Large intestine (tissue), 12 donors: ENCODE data around the gene PCDHGA10. TPM values are rescaled to one million over a fixed set of nuclear protein-coding genes. Genes with fewer than 3 reads are reported as not detected.

Experiments
- DNase-seq, 2 donors: peaks; one replicate each; pipeline versions ENCODE4 v3.0.0 to v3.0.0-alpha.2; 2013
- H3K27ac ChIP-seq: one replicate; pipeline ENCODE4 v1.5.1; 2013; ENCODE audit warnings: low read length
- H3K27me3 ChIP-seq: 2 replicates; pipeline ENCODE4 v1.6.1; 2013; ENCODE audit warnings: low read length; ENCODE audit not compliant: control insufficient read depth, insufficient read depth
- H3K36me3 ChIP-seq: 2 replicates; pipeline ENCODE4 v1.6.1; 2013; ENCODE audit warnings: low read length; ENCODE audit not compliant: control insufficient read depth, insufficient read depth
- H3K4me1 ChIP-seq: one replicate; pipeline ENCODE4 v1.6.1; 2013; ENCODE audit warnings: low read length; ENCODE audit not compliant: control insufficient read depth, insufficient read depth
- H3K4me3 ChIP-seq: one replicate; pipeline ENCODE4 v1.5.1; 2013; ENCODE audit warnings: low read length
- H3K9me3 ChIP-seq: one replicate; pipeline ENCODE4 v1.6.1; 2013; ENCODE audit warnings: mild to moderate bottlenecking, low read depth, low read length, moderate library complexity; ENCODE audit not compliant: control insufficient read depth
- WGBS: methylation state at CpG from one replicate; pipeline ENCODE4 v1.1.5; 2013; ENCODE audit warnings: low lambda C conversion rate; ENCODE audit not compliant: insufficient coverage; 5-methylcytosine and 5-hydroxymethylcytosine counted together
- long read RNA-seq, 11 donors: transcript quantifications; one replicate each; lab custom pipeline, GENCODE V29; 2026
- polyA plus RNA-seq: library from polyadenylated mRNA; unstranded; fragments of 120-200 nt; gene quantifications from one replicate; pipeline ENCODE4 v1.2.1, GENCODE V29; 2013

PCDHGA10 gene
- polyA plus RNA-seq = 2.1 TPM
- long read RNA-seq, donor 1, full-length matches to known transcripts = 3 of 3 reads
- long read RNA-seq, donor 1, partial matches to known transcripts = 0 of 3 reads
- long read RNA-seq, donor 1, other reads (novel, unspliced or antisense) = 0 of 3 reads
- long read RNA-seq, donor 2, full-length matches to known transcripts = 3 of 3 reads
- long read RNA-seq, donor 2, partial matches to known transcripts = 0 of 3 reads
- long read RNA-seq, donor 2, other reads (novel, unspliced or antisense) = 0 of 3 reads
- long read RNA-seq, donor 3, full-length matches to known transcripts = 7 of 7 reads
- long read RNA-seq, donor 3, partial matches to known transcripts = 0 of 7 reads
- long read RNA-seq, donor 3, other reads (novel, unspliced or antisense) = 0 of 7 reads
- long read RNA-seq, donor 4 = 0 reads
- long read RNA-seq, donor 5 = 0 reads
- long read RNA-seq, donor 6, full-length matches to known transcripts = 1 of 1 reads
- long read RNA-seq, donor 6, partial matches to known transcripts = 0 of 1 reads
- long read RNA-seq, donor 6, other reads (novel, unspliced or antisense) = 0 of 1 reads
- long read RNA-seq, donor 7, full-length matches to known transcripts = 1 of 1 reads
- long read RNA-seq, donor 7, partial matches to known transcripts = 0 of 1 reads
- long read RNA-seq, donor 7, other reads (novel, unspliced or antisense) = 0 of 1 reads
- long read RNA-seq, donor 8, full-length matches to known transcripts = 3 of 3 reads
- long read RNA-seq, donor 8, partial matches to known transcripts = 0 of 3 reads
- long read RNA-seq, donor 8, other reads (novel, unspliced or antisense) = 0 of 3 reads
- long read RNA-seq, donor 9 = 0 reads
- long read RNA-seq, donor 10, full-length matches to known transcripts = 4 of 4 reads
- long read RNA-seq, donor 10, partial matches to known transcripts = 0 of 4 reads
- long read RNA-seq, donor 10, other reads (novel, unspliced or antisense) = 0 of 4 reads
- long read RNA-seq, donor 11, full-length matches to known transcripts = 1 of 1 reads
- long read RNA-seq, donor 11, partial matches to known transcripts = 0 of 1 reads
- long read RNA-seq, donor 11, other reads (novel, unspliced or antisense) = 0 of 1 reads

DNA sequence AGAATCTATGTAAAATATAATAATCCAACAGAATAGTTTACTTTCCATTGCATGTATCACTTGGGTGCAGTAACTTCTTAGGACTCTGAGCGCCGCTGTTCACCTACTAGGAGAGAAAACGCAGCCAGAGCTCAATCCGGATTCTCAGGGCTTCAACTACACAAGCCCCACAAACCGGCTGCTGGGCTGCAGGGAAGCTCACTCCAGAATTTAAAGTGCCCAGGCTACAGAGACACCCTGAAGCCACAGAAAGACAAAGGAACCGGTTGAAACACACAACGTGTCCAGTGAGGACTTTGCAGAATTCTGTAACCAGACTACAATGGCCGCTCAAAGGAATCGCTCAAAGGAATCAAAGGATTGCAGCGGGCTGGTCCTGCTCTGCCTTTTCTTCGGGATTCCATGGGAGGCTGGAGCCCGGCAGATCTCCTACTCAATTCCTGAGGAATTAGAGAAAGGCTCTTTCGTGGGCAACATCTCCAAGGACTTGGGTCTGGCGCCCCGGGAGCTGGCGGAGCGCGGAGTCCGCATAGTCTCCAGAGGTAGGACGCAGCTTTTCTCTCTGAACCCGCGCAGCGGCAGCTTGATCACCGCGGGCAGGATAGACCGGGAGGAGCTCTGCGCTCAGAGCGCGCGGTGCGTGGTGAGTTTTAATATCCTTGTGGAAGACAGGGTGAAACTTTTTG lies at the start of gene PCDHGA10:
Gene PCDHGA10 (plus strand): TSS at position 134 of the 686 bp plus-strand sequence. CDS start 189 bp downstream, at position 323.
- Histone ChIP-seq H3K27me3 (peaks cover 68% of the 10 kb centered on the region), H3K27ac (no peak within 1 kb of the TSS), H3K9me3 (peaks cover 52% of the 10 kb centered on the region), H3K4me1 (no peaks in the 10 kb centered on the region), H3K36me3 (no peaks in the 10 kb centered on the region), H3K4me3 (peak within 1 kb of the TSS; percentile 51)
- WGBS = no CpG with 5 or more reads among the region's 31 CpGs
- DNase-seq = peak in 1 of 2 donors; percentile 69

DNA sequence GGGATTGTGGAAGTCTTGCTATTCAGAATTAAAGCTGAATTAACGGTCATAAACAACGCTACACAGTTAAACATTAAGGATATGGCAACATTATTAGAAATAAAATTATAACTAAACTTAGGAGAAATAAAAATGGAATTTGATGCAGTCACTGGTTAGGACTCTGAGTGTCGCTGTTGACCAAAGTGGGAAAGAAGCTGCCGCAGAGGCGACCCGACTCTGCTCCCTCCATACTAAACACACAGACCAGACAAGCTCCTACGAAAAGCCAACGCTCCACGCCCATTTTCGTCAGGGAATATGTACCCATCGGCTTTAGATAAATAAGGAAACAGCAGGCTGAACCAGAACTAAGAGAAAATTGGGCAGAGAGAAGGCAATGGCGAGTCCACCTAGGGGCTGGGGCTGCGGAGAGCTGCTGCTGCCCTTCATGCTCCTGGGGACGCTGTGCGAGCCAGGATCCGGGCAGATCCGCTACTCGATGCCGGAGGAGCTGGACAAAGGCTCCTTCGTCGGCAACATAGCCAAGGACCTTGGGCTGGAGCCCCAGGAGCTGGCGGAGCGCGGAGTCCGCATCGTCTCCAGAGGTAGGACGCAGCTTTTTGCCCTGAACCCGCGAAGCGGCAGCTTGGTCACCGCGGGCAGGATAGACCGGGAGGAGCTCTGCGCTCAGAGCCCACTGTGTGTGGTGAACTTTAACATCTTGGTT lies 48.7 kb upstream of the PCDHGA10 start, which contains the start of gene PCDHGA5:
Gene PCDHGA5 (plus strand): TSS at position 211 of the 709 bp plus-strand sequence. CDS start 169 bp downstream, at position 380.
- no peaks in the 10 kb centered on the region for H3K36me3 ChIP-seq
- no peak within 1 kb of the TSS for H3K4me3 ChIP-seq
- 40% methylated on average over 2 of the region's 34 CpGs for WGBS
- H3K9me3 ChIP-seq = peaks cover 43% of the 10 kb centered on the region
- peaks cover 52% of the 10 kb centered on the region for H3K27me3 ChIP-seq
- DNase-seq = no peak
- H3K4me1 ChIP-seq = no peaks in the 10 kb centered on the region
- H3K27ac ChIP-seq = no peak within 1 kb of the TSS

GRCh38 chr5:141366016-141366896 lies 46.5 kb upstream of the PCDHGA10 start:
- no peak overlapping the region for H3K27ac ChIP-seq
- DNase-seq = no peak
- no peaks in the 10 kb centered on the region for H3K36me3 ChIP-seq
- no peaks in the 10 kb centered on the region for H3K4me1 ChIP-seq
- H3K4me3 ChIP-seq = no peak overlapping the region
- WGBS = 59% methylated on average over 3 of the region's 46 CpGs
- H3K9me3 ChIP-seq = peaks cover 37% of the 10 kb centered on the region
- peaks cover 52% of the 10 kb centered on the region for H3K27me3 ChIP-seq

GRCh38 chr5:141369994-141370848 lies 42.6 kb upstream of the PCDHGA10 start, which contains the start of gene PCDHGB3:
Gene PCDHGB3, plus strand, starts transcription at chr5:141370242. Its CDS starts 153 bp downstream, at chr5:141370395.
- no peak for DNase-seq
- 50% methylated on average over 1 of the region's 32 CpGs for WGBS
- H3K4me3 ChIP-seq = no peak within 1 kb of the TSS
- no peaks in the 10 kb centered on the region for H3K4me1 ChIP-seq
- H3K9me3 ChIP-seq = peaks cover 40% of the 10 kb centered on the region
- H3K27me3 ChIP-seq = peaks cover 59% of the 10 kb centered on the region
- H3K36me3 ChIP-seq = no peaks in the 10 kb centered on the region
- H3K27ac ChIP-seq = no peak within 1 kb of the TSS

DNA sequence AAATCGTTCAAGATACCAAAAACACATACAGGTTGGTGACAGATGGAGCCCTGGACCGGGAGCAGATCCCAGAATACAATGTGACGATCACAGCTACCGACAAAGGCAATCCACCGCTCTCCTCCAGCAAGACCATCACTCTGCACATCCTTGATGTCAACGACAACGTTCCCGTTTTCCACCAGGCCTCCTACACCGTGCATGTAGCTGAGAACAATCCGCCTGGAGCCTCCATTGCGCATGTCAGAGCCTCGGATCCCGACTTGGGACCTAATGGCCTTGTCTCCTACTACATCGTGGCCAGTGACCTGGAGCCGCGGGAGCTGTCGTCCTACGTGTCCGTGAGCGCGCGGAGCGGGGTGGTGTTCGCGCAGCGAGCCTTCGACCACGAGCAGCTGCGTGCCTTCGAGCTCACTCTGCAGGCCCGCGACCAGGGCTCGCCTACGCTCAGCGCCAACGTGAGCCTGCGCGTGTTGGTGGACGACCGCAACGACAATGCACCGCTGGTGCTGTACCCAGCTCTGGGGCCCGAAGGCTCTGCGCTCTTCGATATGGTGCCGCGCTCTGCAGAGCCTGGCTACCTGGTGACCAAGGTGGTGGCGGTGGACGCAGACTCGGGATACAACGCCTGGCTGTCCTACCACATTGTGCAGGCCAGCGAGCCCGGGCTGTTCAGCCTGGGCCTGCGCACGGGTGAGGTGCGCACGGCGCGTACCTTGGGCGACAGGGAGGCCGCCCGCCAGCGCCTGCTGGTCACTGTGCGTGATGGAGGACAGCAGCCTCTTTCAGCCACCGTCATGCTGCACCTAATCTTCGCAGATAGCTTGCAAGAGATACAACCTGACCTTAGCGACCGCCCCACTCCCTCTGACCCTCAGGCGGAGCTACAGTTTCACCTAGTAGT lies 41.0 kb upstream of the PCDHGA10 start:
- Histone ChIP-seq H3K27me3 (peaks cover 45% of the 10 kb centered on the region), H3K4me1 (no peaks in the 10 kb centered on the region), H3K4me3 (no peak overlapping the region), H3K36me3 (no peaks in the 10 kb centered on the region), H3K9me3 (peaks cover 37% of the 10 kb centered on the region), H3K27ac (no peak overlapping the region)
- DNase-seq = no peak
- no CpG with 5 or more reads among the region's 69 CpGs for WGBS

- Histone ChIP-seq H3K4me1 (no peaks in the 10 kb centered on the region), H3K27me3 (peaks cover 45% of the 10 kb centered on the region), H3K27ac (no peak within 1 kb of the TSS), H3K4me3 (peak within 1 kb of the TSS; percentile 13), H3K9me3 (peaks cover 34% of the 10 kb centered on the region), H3K36me3 (no peaks in the 10 kb centered on the region)
- DNase-seq = no peak
- WGBS = no CpG with 5 or more reads among the region's 27 CpGs
Measured at GRCh38 chr5:141373673-141374317, 39.0 kb upstream of the PCDHGA10 start, which contains the start of gene PCDHGA6. Gene PCDHGA6, plus strand, starts transcription at chr5:141373891. Its CDS starts 193 bp downstream, at chr5:141374084.

DNA sequence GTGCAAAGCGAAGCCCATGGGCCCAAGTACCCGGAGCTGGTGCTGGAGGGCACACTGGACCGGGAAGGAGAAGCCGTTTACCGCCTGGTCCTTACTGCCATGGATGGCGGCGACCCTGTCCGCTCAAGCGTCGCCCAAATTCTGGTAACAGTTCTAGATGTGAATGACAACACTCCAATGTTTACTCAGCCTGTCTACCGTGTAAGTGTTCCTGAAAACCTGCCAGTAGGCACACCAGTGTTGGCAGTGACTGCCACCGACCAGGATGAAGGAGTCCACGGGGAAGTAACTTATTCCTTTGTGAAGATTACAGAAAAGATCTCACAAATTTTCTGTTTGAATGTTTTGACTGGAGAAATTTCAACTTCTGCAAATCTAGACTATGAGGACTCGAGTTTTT lies 38.2 kb upstream of the PCDHGA10 start:
- Histone ChIP-seq H3K36me3 (no peaks in the 10 kb centered on the region), H3K4me3 (no peak overlapping the region), H3K27ac (no peak overlapping the region), H3K27me3 (peaks cover 45% of the 10 kb centered on the region), H3K9me3 (peaks cover 34% of the 10 kb centered on the region), H3K4me1 (no peaks in the 10 kb centered on the region)
- no peak for DNase-seq
- no CpG with 5 or more reads among the region's 14 CpGs for WGBS
